HG02610 (cell line): ENCODE data around the gene NTM.

Experiments used
- ATAC-seq: cut with Tn5 transposase; IDR thresholded peaks from one replicate; pipeline ENCODE4 v1.9.1; 2021; ENCODE audit warnings: mild to moderate bottlenecking, moderate library complexity; ENCODE audit not compliant: unreplicated experiment

Gene NTM

GRCh38 chr11:132168344-132168981, 798.0 kb downstream of the NTM start:
- ATAC-seq: no peak

- ATAC-seq: no peak
Measured at GRCh38 chr11:132171031-132171430, 800.6 kb downstream of the NTM start.

- ATAC-seq: no peak
Measured at GRCh38 chr11:132174362-132175255, 804.2 kb downstream of the NTM start.

GRCh38 chr11:132177106-132177505, 806.7 kb downstream of the NTM start:
- no peak for ATAC-seq

- ATAC-seq: no peak
Measured at GRCh38 chr11:132184079-132184478, 813.7 kb downstream of the NTM start.

GRCh38 chr11:132185726-132186592, 815.5 kb downstream of the NTM start:
- no peak for ATAC-seq

GRCh38 chr11:132186699-132187098, 816.3 kb downstream of the NTM start:
- no peak for ATAC-seq

GRCh38 chr11:132187386-132187785, 817.0 kb downstream of the NTM start:
- no peak for ATAC-seq

DNA sequence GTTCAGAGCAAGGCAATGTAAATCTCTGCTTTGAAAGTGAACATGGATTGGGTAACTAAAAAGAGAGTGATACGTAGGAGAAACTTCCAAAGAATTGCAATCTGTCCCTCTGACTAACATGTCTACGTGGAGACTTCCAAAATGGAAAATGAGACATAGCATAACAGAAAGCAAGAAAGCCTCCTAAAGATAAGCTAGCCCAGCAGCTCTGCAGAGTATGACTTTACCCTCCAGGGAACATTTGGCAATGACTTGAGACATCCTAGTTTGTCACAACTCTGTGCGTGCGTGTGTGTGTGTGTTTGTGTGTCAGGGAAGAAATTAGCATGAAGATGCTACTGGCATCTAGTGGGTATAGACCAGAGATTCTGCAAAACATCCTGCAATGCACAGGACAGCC, 817.4 kb downstream of the NTM start:
- ATAC-seq: no peak

DNA sequence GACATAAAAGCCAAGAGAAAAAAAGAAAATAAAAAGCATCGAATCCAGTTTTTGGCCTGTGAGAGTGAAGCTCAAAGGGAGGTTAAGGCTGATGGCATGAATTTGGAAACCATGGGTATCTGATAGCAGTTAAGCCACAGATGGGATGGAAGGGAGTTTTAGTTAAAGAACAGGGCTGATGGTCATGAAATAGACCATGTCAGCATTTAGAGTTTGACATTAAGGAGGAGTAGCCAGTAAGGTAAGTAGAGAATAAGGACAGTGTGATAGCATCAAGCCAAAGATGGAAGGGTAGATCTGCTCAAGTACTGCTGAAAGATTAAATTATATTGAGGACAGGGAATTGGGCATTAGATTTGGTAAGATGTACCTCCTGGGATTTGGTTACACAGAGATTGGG, 826.5 kb downstream of the NTM start:
- no peak for ATAC-seq

DNA sequence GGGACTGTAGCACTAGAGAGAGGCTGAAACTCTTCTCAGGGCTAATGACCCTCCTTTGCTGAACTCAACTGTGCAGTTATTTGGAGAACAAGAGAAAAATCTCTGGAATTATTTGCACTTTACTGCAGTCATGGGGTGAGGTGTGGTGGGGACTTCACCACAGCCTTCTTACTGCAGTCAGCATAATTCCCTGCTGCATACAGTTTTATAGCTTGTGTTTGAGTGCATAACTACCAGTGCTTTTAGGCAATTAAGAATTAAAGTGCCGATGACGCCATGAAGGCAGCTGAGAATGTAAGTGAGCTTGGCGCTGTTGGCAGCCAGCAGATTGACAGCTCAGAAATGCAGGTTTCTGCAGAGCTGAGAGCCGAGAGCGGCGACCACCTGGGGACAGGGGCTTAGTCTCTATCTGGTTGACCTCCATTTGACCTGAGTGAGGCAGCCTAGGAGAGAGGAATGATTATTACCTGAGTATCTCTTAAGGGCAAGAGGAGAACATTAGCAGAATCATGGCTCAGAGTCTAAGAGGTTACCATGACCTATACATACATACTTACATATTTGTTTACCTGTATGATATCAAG, 830.0 kb downstream of the NTM start:
- no peak for ATAC-seq

DNA sequence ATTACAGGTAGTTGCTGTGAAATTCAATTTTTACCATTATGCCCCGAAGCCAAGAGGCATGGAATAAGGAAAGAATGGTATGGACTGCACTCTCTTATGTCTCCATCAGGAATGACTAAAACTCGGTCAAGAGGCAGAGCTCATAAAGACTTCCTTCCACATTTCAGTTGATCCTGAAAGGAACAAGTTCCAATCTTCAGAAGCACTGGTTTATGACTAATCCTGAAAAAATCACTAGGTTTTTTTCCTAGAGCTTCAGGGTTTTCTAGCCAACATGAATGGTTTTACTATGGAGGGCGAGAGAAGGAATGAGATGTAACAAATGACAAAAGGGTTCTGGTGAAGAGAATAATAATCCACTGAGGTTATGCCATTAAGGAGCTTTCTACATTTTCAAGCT, 832.2 kb downstream of the NTM start:
- no peak for ATAC-seq

DNA sequence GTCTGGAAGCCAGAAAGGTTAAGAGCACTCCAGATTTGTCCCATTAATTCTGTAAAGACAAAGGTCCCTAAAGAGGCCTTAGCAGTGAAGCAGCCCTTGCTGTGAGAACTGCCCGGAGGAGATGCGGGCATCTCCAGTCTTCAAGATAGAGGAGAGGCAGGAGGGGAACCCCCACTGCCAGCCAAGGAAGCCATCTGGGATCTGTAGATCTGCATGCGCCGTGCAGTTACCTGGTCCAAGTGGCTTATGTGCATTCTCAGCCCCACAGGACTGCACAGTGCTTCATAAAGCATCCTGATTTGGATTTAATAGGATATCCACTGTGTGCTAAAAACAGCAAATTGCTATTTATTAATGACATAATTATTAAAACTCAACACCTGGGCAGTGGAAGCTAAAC, 834.6 kb downstream of the NTM start:
- no peak for ATAC-seq

DNA sequence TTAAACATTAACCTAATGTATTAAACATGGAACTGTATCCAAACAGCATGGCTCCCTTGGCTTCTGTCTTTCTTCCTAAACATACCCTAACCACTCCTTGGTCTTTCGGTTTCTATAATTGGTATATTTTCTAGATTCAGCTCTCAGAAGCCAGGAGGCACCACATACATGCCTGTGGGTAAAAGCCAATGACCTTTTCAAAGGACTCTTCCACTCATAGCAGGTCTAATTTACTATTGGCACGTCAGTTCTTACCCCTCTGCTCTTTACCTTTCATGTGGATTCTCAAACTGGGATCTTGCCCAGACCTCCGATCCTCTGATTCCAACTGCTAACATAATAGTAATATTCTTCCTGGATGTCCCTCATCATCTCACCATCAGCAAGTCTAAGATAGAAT, 835.1 kb downstream of the NTM start:
- no peak for ATAC-seq

GRCh38 chr11:132206993-132207392, 836.6 kb downstream of the NTM start:
- no peak for ATAC-seq

GRCh38 chr11:132208477-132209055, 838.2 kb downstream of the NTM start:
- ATAC-seq: no peak

DNA sequence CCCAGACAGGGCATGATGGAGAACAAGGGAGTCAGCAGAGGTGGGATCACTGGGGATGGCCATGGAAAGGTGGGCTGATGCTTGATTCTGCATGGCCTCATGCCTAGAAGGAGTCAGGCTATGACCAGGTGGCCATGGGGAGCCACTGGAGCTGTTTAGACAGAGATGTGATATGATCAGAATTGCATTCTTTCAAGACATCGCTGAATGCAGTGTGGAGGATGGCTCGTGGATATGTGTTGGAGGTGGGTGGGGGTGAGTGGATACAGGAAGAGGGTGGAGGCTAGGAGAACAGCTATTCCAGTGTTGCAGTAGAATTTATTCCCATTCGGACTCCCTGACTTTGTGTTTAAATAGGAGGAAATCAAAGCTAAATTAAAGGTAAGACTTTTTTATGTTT, 841.1 kb downstream of the NTM start:
- no peak for ATAC-seq

- ATAC-seq: no peak
Measured at GRCh38 chr11:132217856-132218255, 847.4 kb downstream of the NTM start.

- ATAC-seq: no peak
Measured at GRCh38 chr11:132220474-132220873, 850.1 kb downstream of the NTM start.

DNA sequence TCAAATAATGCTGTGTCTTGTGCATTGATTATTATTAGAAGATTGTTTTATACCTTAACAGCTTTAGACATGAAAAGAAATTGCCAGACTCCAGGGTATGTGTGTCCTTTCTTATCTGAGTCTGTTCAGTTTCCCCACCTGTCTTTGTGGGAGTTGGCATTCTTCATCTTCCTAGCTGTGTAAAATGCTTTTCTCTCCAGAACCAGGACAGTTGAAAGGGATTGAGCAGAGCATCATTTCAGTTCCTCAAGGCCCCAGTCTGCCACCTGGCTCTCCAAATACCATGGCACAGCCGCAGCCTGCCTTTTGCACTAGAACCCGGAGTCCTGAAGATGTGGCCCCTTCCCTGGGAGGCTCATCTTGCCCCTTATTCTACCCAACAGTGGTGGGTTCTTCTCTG, 851.9 kb downstream of the NTM start:
- no peak for ATAC-seq

DNA sequence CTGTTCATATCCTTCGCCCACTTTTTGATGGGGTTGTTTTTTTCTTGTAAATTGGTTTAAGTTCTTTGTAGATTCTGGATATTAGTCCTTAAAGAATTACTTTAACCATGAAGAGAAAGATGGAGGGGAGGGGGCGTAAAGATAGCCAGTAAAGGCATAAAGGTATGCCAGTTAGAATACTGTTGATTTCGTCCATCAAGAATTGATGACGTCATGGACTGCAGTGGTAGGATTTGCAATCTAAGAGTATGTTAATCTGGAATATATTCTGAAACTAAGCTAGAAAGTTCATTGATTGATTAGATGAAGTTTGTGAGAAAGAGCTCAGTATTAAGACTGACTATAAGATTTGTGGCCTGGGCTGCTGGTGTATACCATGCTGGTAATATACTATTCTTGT, 856.1 kb downstream of the NTM start:
- ATAC-seq: no peak
